ENCODE results near the gene NCK2. TPM values are rescaled to one million over a fixed set of nuclear protein-coding genes. Genes with fewer than 3 reads are reported as not detected.
A peak's percentile ranks its signal among the peaks of the same experiment; 100 is the strongest.

The NCK2 gene
- total and polyA plus RNA-seq, 9 of the 15 experiments (the other 6 are each of a cell fraction or from before 2014, with no cell fraction given) = 0.90 to 27.9 (median 15.9) TPM

- TF ChIP-seq E2F6 (IDR thresholded peaks at IDR 0.05; ENCODE audit: borderline replicate concordance in 1 of 2, extremely low read depth in 1 of 2, insufficient read depth in 1 of 2, insufficient read length in 1 of 2, low read depth in 1 of 2, low read length in 1 of 2, poor library complexity in 1 of 2, severe bottlenecking in 1 of 2) (no peak), ID3 (CRISPR knock-in tag; IDR thresholded peaks at IDR 0.05) (no peak), ID3 (tag; IDR thresholded peaks at IDR 0.05) (no peak), THRB (CRISPR knock-in tag; conservative IDR thresholded peaks at IDR 0.05) (no peak), TRIM28 (IDR thresholded peaks at IDR 0.05) (no peak)
These were observed 9.8 kb upstream of the NCK2 start (continued) for GRCh38 chr2:105734762-105735538.

- peak; percentile 57; the same call in 1 of the 3 replicates for ATAC-seq
- Histone ChIP-seq H2AFZ (ENCODE audit: low read depth, low read length) (no peak overlapping the region), H3K79me2 (ENCODE audit: control insufficient read depth, insufficient read depth, low read length) (no peaks in the 10 kb centered on the region), H3K4me2 (ENCODE audit: insufficient read depth, low read length) (no peak overlapping the region), H3K9ac (ENCODE audit: insufficient read depth in 1 of 2, low read depth in 2 of 2, low read length in 2 of 2) (no peak overlapping the region), H3K4me1 (replicated peaks in 1 of 2; ENCODE audit: control insufficient read depth in 2 of 2, insufficient read depth in 2 of 2, low read length in 2 of 2) (no peaks in the 10 kb centered on the region; a peak in 3 of 5 replicates), H4K20me1 (replicated peaks; ENCODE audit: control insufficient read depth, insufficient read depth, low read length) (no peaks in the 10 kb centered on the region), H3K27ac (ENCODE audit: extremely low read depth, low read depth, low read length) (no peak overlapping the region), H3K9me1 (ENCODE audit: control insufficient read depth, insufficient read depth, low read length) (no peaks in the 10 kb centered on the region), H3K27me3 (ENCODE audit: control insufficient read depth in 2 of 2, insufficient read depth in 2 of 2, low read length in 2 of 2) (0 out of 5 replicates have a peak, but pooled peaks cover 0 to 4% of the 10 kb centered on the region in 2 experiments), H3K4me3 (no peak overlapping the region), H3K36me3 (ENCODE audit: control insufficient read depth, insufficient read depth, low read length) (no peaks in the 10 kb centered on the region), H3K9me3 (replicated peaks; ENCODE audit: control insufficient read depth, insufficient read depth, low read depth, low read length) (no peaks in the 10 kb centered on the region)
- intact Hi-C loops (cut with micrococcal nuclease) = no loop called here
- TF ChIP-seq PRDM10 (IDR thresholded peaks at IDR 0.05; ENCODE audit: partially characterized antibody) (no peak), NELFE (IDR thresholded peaks at IDR 0.05; ENCODE audit: insufficient read depth, insufficient read length) (no peak), RAD21 (CRISPR knock-in tag; conservative IDR thresholded peaks at IDR 0.05 in 1 of 2, IDR thresholded peaks at IDR 0.05 in 1 of 2) (peak in 1 of 2 experiments; percentile 21; a peak in 1 of 4 replicates), CTCF (IDR thresholded peaks at IDR 0.05 in 2 of 3, conservative IDR thresholded peaks at IDR 0.05 in 1 of 3; ENCODE audit: insufficient read depth in 2 of 3, low read depth in 1 of 3, low read length in 3 of 3) (peak in 2 of 3 experiments; percentile 31 to 34; a peak in 3 of 6 replicates)
- 20% methylated on average over 6 of the region's 6 CpGs for WGBS (ENCODE audit: insufficient coverage, low coverage, missing lambda C conversion rate)
- DNase-seq (ENCODE audit: extremely low read depth in 1 of 4, low spot score in 3 of 4) = no peak
- in situ Hi-C loops (cut with MboI) = no loop called here
- no TSS peak for BruUV-seq (replicated peaks)
- ChIA-PET CTCF (ENCODE audit: low intra/inter-chr PET ratio) (no interaction called here), POLR2A (interaction anchor here (0.6 kb wide), 1 partner anchor 18 kb away, joined by 5 read pairs; no protein-coding TSS in a partner anchor)
- FAIRE-seq = no peak
These were observed 8.6 kb upstream of the NCK2 start for GRCh38 chr2:105736145-105736544.

Data from K562 (cell line).